Fibroblast of villous mesenchyme (primary cell): ENCODE results near the gene ATG4B. TPM values are rescaled to one million over a fixed set of nuclear protein-coding genes. Genes with fewer than 3 reads are reported as not detected.

ENCODE experiments used
- DNase-seq: peaks from one replicate; pipeline ENCODE4 v3.0.0-alpha.2; 2010; ENCODE audit warnings: low read depth
- H3K4me3 ChIP-seq: 2 replicates; pipeline ENCODE4 v1.5.1; 2011; ENCODE audit warnings: low read depth, mild to moderate bottlenecking, low read length
- CTCF ChIP-seq: IDR thresholded peaks from 2 replicates; pipeline ENCODE4 v1.5.1; 2012; ENCODE audit warnings: low read depth, mild to moderate bottlenecking, low read length; ENCODE audit not compliant: insufficient read depth
- total RNA-seq: library from RNA; depleted of rRNA; stranded (reverse); fragments of >200 nt; gene quantifications from 2 replicates; pipeline ENCODE4 v1.2.3, GENCODE V29; 2012

Gene ATG4B
- total RNA-seq, 1 donor, result 47.1 TPM

GRCh38 chr2:241641631-241642030 lies 4.1 kb downstream of the ATG4B start:
- no peak for TF ChIP-seq CTCF
- no peak overlapping the region for H3K4me3 ChIP-seq
- no peak for DNase-seq

DNA sequence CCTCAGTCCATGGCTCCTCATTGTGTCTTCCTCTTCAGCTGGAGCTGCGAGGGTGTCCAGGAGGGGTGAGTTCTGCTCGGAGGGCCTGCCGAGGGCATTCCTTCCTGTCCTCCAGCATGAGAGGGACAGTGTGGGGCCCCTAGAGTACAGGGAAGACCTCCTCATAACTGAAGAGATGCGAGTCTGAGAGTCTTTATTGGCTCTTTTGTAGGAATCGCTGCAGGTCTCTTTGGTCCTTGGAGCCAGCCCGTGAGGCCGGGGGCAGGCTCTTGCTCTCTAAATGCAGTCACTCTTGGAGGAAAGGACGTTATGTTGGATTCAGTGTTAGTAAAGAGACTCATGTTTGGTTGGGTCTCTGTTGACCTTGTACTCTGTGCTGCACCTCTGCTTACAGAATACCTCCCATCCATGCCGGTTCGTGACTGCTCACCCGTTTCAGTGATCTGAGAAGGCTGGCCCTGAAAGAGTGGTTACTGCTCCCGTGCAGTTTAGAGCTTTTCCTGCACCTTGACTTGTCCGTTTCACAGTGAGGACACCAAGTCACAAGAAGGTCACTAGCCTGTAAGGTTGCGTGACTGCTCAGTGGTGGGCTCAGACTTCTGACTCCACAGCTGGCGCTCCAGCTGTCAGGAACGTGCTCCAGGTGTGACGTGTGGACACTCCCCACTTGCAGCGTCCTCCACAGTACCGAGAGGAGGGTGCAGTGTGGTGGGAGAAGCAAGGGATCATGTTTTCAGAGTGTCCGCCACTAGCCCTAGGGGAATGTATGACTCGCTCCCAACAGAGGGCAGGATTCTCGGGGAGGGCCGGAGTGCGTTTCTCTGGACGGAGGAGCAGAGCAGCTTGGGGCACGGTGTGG lies 7.8 kb downstream of the ATG4B start:
- no peak for DNase-seq
- no peak overlapping the region for H3K4me3 ChIP-seq
- no peak for TF ChIP-seq CTCF

GRCh38 chr2:241645915-241646645 lies 8.6 kb downstream of the ATG4B start:
- no peak overlapping the region for H3K4me3 ChIP-seq
- TF ChIP-seq CTCF, result no peak
- no peak for DNase-seq

DNA sequence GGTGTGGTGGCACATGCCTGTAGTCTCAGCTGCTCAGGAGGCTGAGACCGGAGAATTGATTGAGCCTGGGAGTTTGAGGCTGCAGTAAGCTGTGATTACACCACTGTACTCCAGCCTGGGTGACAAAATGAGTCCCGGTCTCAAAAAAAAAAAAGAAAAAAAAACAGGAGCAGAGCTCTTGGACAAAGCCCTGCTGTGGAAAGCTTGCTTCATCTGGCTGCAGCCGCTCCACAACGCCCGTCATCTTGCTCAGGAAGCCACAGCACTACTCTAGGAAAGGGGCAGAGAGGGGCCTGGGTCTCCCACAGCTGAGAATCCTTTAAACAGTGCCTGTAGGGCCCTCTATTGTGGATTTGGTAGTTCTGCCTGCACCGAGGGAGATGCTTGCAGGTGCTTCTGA lies 11.0 kb downstream of the ATG4B start:
- no peak for DNase-seq
- H3K4me3 ChIP-seq, result no peak overlapping the region
- TF ChIP-seq CTCF, result no peak

DNA sequence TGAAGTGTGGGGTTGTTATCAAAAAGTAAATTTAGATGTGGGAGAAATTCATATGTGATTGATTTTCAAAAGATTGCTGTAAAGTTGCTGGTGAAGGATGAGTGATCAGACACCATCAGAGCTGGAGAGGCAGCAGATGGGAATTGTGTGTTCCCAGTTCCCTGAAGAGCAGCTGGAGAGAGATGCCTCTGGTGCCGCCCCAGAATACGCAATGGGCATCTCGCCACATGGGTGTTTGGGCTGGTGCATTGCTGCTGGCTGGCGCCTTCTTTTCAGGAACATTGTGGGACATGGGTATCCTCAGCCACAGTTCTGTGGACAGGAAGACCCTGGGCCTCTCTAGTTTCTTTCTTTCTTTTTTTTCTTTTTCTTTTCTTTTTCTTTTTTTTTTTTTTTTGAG lies 11.9 kb downstream of the ATG4B start:
- DNase-seq, result no peak
- TF ChIP-seq CTCF, result no peak

DNA sequence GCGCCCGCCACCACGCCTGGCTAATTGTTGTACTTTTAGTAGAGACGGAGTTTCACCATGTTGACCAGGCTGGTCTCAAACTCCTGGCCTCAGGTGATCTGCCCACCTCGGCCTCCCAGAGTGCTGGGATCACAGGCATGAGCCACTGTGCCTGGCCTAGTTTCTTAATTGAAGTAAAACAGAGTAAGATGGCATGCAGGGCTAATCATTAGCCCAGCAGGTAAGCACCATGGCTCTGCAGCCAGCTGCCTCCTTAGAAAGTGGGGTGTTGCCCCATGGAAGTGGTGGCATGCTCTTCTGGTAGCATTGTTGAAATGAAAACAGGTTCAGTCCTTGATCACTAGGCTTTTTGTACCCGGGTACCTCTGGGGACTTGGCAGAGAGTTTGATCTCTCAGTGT lies 12.4 kb downstream of the ATG4B start:
- TF ChIP-seq CTCF, result no peak
- DNase-seq, result no peak
- no peak overlapping the region for H3K4me3 ChIP-seq

More for the DNA sequence above, 11.9 kb downstream of the ATG4B start:
- no peak overlapping the region for H3K4me3 ChIP-seq
